ENCODE data around the gene SNRNP40.
"Not testable (repeated sequence)": the region's sequence is repeated elsewhere in the genome, so short reads cannot be mapped to it uniquely, and the experiment has no call there.

SNRNP40 gene

GRCh38 chr1:31273619-31274018 is 23.0 kb downstream of the SNRNP40 start:
- no peak for DNase-seq

GRCh38 chr1:31272369-31272768 is 24.2 kb downstream of the SNRNP40 start:
- no peak for DNase-seq

- DNase-seq = no peak
Measured at GRCh38 chr1:31266547-31266946, 30.0 kb downstream of the SNRNP40 start.

- no peak for DNase-seq
Measured at GRCh38 chr1:31264790-31265386, 31.7 kb downstream of the SNRNP40 start.

GRCh38 chr1:31263408-31263807 is 33.2 kb downstream of the SNRNP40 start:
- no peak for DNase-seq

- DNase-seq = not testable (repeated sequence)
Measured at GRCh38 chr1:31262393-31262792, 34.2 kb downstream of the SNRNP40 start.

GRCh38 chr1:31261916-31262315 is 34.7 kb downstream of the SNRNP40 start:
- no peak for DNase-seq

GRCh38 chr1:31259746-31260145 is 36.8 kb downstream of the SNRNP40 start:
- DNase-seq = no peak

GRCh38 chr1:31258581-31258980 is 38.0 kb downstream of the SNRNP40 start:
- no peak for DNase-seq

- no peak for DNase-seq
Measured at GRCh38 chr1:31257213-31257612, 39.4 kb downstream of the SNRNP40 start.

- no peak for DNase-seq
Measured at GRCh38 chr1:31249854-31250253, 46.7 kb downstream of the SNRNP40 start.

GRCh38 chr1:31248276-31248675 is 48.3 kb downstream of the SNRNP40 start:
- DNase-seq = no peak

- no peak for DNase-seq
Measured at GRCh38 chr1:31244326-31244725, 52.3 kb downstream of the SNRNP40 start.

GRCh38 chr1:31243501-31244286 is 52.9 kb downstream of the SNRNP40 start:
- DNase-seq = no peak

- DNase-seq = no peak
Measured at GRCh38 chr1:31241321-31241720, 55.3 kb downstream of the SNRNP40 start.

GRCh38 chr1:31239653-31240241 is 56.8 kb downstream of the SNRNP40 start, which contains the start of gene NKAIN1:
Gene NKAIN1, minus strand, starts transcription at chr1:31239887. Its CDS starts 340 bp downstream, at chr1:31239547.
- DNase-seq = no peak

- no peak for DNase-seq
Measured at GRCh38 chr1:31238986-31239613, 57.5 kb downstream of the SNRNP40 start.

- DNase-seq = no peak
Measured at GRCh38 chr1:31238612-31238985, 58.0 kb downstream of the SNRNP40 start.

- DNase-seq = no peak
Measured at GRCh38 chr1:31234870-31235269, 61.7 kb downstream of the SNRNP40 start.

- no peak for DNase-seq
Measured at GRCh38 chr1:31234123-31234708, 62.4 kb downstream of the SNRNP40 start.

- DNase-seq = no peak
Measured at GRCh38 chr1:31232689-31233088, 63.9 kb downstream of the SNRNP40 start.

GRCh38 chr1:31231802-31232201 is 64.8 kb downstream of the SNRNP40 start:
- no peak for DNase-seq

GRCh38 chr1:31230378-31230777 is 66.2 kb downstream of the SNRNP40 start:
- DNase-seq = no peak

All from stimulated activated CD4-positive, alpha-beta T cell treated with anti-CD3 and anti-CD28 coated beads, Interleukin-12 subunit alpha, Interleukin-12 subunit beta, amount 100 ng/mL, for 4 hours (primary cell).